ENCODE results near the gene JAK2.
A peak's percentile ranks its signal among the peaks of the same experiment; 100 is the strongest.

Gene JAK2

GRCh38 chr9:4986296-4986695, 1.2 kb downstream of the JAK2 start:
- H3K4me2 ChIP-seq (ENCODE audit: low read depth, low read length, poor library complexity, severe bottlenecking), result peak overlapping the region; percentile 90
- TF ChIP-seq EZH2phosphoT487 (IDR thresholded peaks at IDR 0.05; ENCODE audit: borderline replicate concordance), result no peak
- TF ChIP-seq, protein P1, sequence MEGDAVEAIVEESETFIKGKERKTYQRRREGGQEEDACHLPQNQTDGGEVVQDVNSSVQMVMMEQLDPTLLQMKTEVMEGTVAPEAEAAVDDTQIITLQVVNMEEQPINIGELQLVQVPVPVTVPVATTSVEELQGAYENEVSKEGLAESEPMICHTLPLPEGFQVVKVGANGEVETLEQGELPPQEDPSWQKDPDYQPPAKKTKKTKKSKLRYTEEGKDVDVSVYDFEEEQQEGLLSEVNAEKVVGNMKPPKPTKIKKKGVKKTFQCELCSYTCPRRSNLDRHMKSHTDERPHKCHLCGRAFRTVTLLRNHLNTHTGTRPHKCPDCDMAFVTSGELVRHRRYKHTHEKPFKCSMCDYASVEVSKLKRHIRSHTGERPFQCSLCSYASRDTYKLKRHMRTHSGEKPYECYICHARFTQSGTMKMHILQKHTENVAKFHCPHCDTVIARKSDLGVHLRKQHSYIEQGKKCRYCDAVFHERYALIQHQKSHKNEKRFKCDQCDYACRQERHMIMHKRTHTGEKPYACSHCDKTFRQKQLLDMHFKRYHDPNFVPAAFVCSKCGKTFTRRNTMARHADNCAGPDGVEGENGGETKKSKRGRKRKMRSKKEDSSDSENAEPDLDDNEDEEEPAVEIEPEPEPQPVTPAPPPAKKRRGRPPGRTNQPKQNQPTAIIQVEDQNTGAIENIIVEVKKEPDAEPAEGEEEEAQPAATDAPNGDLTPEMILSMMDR (conservative IDR thresholded peaks at IDR 0.05; ENCODE audit: low read length), result no peak
- peak overlapping the region; percentile 93 for H2AFZ ChIP-seq (ENCODE audit: low read length)
- peak overlapping the region; percentile 80 for H3K4me3 ChIP-seq (ENCODE audit: low read length, poor library complexity, severe bottlenecking)
- peak overlapping the region; percentile 80 for H3K9ac ChIP-seq (ENCODE audit: low read depth, low read length, poor library complexity, severe bottlenecking)
- no peaks in the 10 kb centered on the region for H3K27me3 ChIP-seq (ENCODE audit: insufficient read depth, low read length, poor library complexity, severe bottlenecking)
- H3K79me2 ChIP-seq (ENCODE audit: insufficient read depth, low read length), result peaks cover 31% of the 10 kb centered on the region
- H3K4me1 ChIP-seq (ENCODE audit: insufficient read depth, low read length, poor library complexity, severe bottlenecking), result peaks cover 40% of the 10 kb centered on the region
- H3F3A ChIP-seq (ENCODE audit: low read depth), result no peaks in the 10 kb centered on the region
- no peaks in the 10 kb centered on the region for H4K20me1 ChIP-seq (ENCODE audit: insufficient read depth, low read length, poor library complexity, severe bottlenecking)
- H3K9me3 ChIP-seq (ENCODE audit: insufficient read depth, low read depth, low read length), result no peaks in the 10 kb centered on the region
- no peaks in the 10 kb centered on the region for H3K9me2 ChIP-seq (replicated peaks; ENCODE audit: low read depth, low read length)
- H3K36me3 ChIP-seq (ENCODE audit: insufficient read depth, low read length), result no peaks in the 10 kb centered on the region

DNA sequence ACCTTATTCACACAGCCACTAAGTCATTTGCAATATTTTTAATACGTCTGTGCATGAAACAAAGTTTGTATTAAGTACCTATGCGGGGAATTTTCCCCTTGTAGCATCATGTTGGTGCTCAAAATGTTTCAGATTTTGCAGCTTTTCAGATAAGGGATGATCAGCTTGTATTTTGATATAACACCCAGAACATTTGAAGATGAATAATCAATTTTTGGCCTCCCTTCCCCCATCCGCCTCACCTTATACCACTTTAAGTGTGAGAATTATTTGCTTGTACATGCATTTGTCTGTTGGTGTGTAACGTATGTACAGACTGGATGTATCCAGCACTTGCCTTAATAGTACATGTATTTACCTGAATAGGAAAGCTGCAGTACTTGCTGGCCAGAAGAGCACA, 1.7 kb downstream of the JAK2 start:
- H3K27me3 ChIP-seq (ENCODE audit: insufficient read depth, low read length, poor library complexity, severe bottlenecking), result no peaks in the 10 kb centered on the region
- no peaks in the 10 kb centered on the region for H3K9me2 ChIP-seq (replicated peaks; ENCODE audit: low read depth, low read length)
- H3K9me3 ChIP-seq (ENCODE audit: insufficient read depth, low read depth, low read length), result no peaks in the 10 kb centered on the region
- peaks cover 31% of the 10 kb centered on the region for H3K79me2 ChIP-seq (ENCODE audit: insufficient read depth, low read length)
- peak overlapping the region; percentile 80 for H3K4me3 ChIP-seq (ENCODE audit: low read length, poor library complexity, severe bottlenecking)
- TF ChIP-seq, protein P1 (conservative IDR thresholded peaks at IDR 0.05; ENCODE audit: low read length), result no peak
- no peak for TF ChIP-seq EZH2phosphoT487 (IDR thresholded peaks at IDR 0.05; ENCODE audit: borderline replicate concordance)
- H3K9ac ChIP-seq (ENCODE audit: low read depth, low read length, poor library complexity, severe bottlenecking), result peak overlapping the region; percentile 80
- peaks cover 40% of the 10 kb centered on the region for H3K4me1 ChIP-seq (ENCODE audit: insufficient read depth, low read length, poor library complexity, severe bottlenecking)
- no peak overlapping the region for H2AFZ ChIP-seq (ENCODE audit: low read length)
- H3K4me2 ChIP-seq (ENCODE audit: low read depth, low read length, poor library complexity, severe bottlenecking), result peak overlapping the region; percentile 90
- no peaks in the 10 kb centered on the region for H3F3A ChIP-seq (ENCODE audit: low read depth)
- no peaks in the 10 kb centered on the region for H3K36me3 ChIP-seq (ENCODE audit: insufficient read depth, low read length)
- H4K20me1 ChIP-seq (ENCODE audit: insufficient read depth, low read length, poor library complexity, severe bottlenecking), result no peaks in the 10 kb centered on the region

GRCh38 chr9:4987961-4988421, 2.9 kb downstream of the JAK2 start:
- peak overlapping the region; percentile 26 for H3K9ac ChIP-seq (ENCODE audit: low read depth, low read length, poor library complexity, severe bottlenecking)
- H3K27me3 ChIP-seq (ENCODE audit: insufficient read depth, low read length, poor library complexity, severe bottlenecking), result no peaks in the 10 kb centered on the region
- H3K36me3 ChIP-seq (ENCODE audit: insufficient read depth, low read length), result peaks cover 8% of the 10 kb centered on the region; the same call in 1 of the 2 replicates
- H4K20me1 ChIP-seq (ENCODE audit: insufficient read depth, low read length, poor library complexity, severe bottlenecking), result no peaks in the 10 kb centered on the region
- H3K9me2 ChIP-seq (replicated peaks; ENCODE audit: low read depth, low read length), result no peaks in the 10 kb centered on the region
- H2AFZ ChIP-seq (ENCODE audit: low read length), result 0 out of 2 replicates have a peak overlapping the region, but pooled peaks have one; percentile 9
- peak overlapping the region; percentile 81 for H3K4me2 ChIP-seq (ENCODE audit: low read depth, low read length, poor library complexity, severe bottlenecking)
- H3K4me3 ChIP-seq (ENCODE audit: low read length, poor library complexity, severe bottlenecking), result peak overlapping the region; percentile 66
- TF ChIP-seq, protein P1 (conservative IDR thresholded peaks at IDR 0.05; ENCODE audit: low read length), result peak; percentile 92
- TF ChIP-seq EZH2phosphoT487 (IDR thresholded peaks at IDR 0.05; ENCODE audit: borderline replicate concordance), result no peak
- peaks cover 6% of the 10 kb centered on the region; the same call in 1 of the 2 replicates for H3K9me3 ChIP-seq (ENCODE audit: insufficient read depth, low read depth, low read length)
- H3K79me2 ChIP-seq (ENCODE audit: insufficient read depth, low read length), result peaks cover 37% of the 10 kb centered on the region
- H3F3A ChIP-seq (ENCODE audit: low read depth), result no peaks in the 10 kb centered on the region
- H3K4me1 ChIP-seq (ENCODE audit: insufficient read depth, low read length, poor library complexity, severe bottlenecking), result peaks cover 40% of the 10 kb centered on the region

Data from Loucy (cell line).